ENCODE results near the gene ACACB. TPM values are rescaled to one million over a fixed set of nuclear protein-coding genes. Genes with fewer than 3 reads are reported as not detected.
"Not testable (repeated sequence)": the region's sequence is repeated elsewhere in the genome, so short reads cannot be mapped to it uniquely, and the experiment has no call there.

ACACB gene
- polyA plus RNA-seq, 3 donors, result 14.9 to 33.9 (median 16.4) TPM

DNA sequence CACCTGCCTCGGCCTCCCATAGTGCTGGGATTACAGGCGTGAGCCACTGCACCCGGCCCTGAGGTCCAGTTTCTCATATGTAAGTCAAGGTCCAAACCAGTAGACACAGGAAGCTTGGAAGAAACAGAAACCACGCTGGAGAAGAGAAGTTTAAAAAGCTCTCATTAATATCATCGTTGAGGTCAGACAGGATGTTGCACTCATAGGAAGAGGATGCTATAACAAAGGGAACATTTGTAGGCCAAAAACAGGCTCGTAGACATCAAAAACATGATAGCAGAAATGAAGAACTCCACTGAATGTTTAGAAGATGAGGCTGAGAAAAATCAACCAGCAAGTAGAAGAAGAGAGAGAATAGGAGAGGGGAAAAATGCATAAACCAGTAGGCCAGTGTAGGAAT, 46.8 kb downstream of the ACACB start:
- DNase-seq (ENCODE audit: extremely low read depth in 1 of 11, low read depth in 9 of 11, low spot score in 4 of 11), result no peak

DNA sequence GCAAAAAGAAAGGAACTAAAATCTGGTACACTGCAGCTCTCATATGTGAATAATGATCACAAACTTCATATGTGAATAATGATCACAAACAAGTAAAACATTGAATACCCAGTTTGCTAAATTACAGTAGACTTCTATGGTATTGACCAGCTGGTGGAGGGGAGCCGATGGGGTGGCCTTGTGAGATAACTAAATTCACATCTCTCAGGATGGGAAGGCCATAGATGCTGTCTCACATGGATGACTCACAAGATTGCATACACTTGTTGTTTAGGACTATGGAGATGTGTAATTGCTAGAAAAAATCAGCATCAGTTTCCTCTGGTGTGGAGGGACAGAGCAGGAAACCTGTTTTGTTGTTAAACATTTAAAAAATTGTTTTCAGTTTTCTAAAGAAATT, 49.2 kb downstream of the ACACB start:
- DNase-seq (ENCODE audit: extremely low read depth in 1 of 11, low read depth in 9 of 11, low spot score in 4 of 11), result no peak

DNA sequence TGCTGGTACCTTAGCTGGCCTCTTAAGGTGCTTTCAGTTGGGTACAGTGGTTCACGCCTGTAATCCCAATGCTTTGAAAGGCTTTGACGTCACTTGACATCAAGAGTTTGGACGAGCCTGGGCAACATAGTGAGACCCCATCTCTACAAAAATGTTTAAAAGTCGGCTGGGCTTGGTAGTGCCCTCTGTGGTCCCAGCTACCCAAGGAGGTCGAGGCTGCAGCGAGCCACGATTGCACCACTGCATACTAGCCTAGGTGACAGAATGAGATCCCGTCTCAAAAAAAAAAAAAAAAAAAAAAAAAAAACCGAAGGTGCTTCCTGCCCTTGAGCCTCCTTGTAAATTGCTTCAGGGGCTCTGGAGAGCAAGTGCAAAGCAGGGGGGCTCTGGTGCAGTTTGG, 50.0 kb downstream of the ACACB start:
- DNase-seq (ENCODE audit: extremely low read depth in 1 of 11, low read depth in 9 of 11, low spot score in 4 of 11), result no peak

DNA sequence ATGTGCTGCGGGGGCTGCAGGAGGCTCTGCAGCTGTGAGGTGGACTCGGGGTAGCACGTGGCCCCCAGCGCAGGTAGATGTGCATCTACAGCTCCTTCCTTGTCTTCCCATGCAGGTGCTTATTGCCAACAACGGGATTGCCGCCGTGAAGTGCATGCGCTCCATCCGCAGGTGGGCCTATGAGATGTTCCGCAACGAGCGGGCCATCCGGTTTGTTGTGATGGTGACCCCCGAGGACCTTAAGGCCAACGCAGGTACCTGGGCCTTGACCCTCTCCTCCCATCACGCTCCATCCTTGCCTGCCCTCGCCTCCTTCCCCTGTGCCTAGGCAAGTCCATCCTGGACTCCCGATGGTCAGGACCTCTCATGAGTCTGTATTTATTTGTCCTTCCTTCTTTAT, 51.4 kb downstream of the ACACB start:
- DNase-seq (ENCODE audit: extremely low read depth in 1 of 11, low read depth in 9 of 11, low spot score in 4 of 11), result no peak

DNA sequence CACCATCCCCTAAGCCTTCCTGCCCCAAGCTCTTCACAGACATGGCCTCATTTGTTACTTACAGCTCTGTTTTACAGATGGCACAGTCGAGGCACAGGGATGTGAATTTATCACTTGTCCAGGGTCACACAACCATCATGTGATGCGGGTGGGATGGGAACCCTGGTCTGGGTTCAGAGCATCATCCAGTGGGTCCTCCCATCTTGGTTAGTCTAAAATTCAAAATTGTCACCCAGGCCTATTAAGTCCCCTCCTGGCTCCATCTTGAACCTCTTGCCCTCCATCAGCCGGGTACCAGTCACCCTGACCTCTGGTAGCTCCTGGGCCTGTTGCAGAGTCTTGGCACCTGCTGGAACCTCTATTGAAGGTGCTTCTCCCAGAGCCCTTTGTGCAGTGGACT, 52.9 kb downstream of the ACACB start:
- no peak for DNase-seq (ENCODE audit: extremely low read depth in 1 of 11, low read depth in 9 of 11, low spot score in 4 of 11)

DNA sequence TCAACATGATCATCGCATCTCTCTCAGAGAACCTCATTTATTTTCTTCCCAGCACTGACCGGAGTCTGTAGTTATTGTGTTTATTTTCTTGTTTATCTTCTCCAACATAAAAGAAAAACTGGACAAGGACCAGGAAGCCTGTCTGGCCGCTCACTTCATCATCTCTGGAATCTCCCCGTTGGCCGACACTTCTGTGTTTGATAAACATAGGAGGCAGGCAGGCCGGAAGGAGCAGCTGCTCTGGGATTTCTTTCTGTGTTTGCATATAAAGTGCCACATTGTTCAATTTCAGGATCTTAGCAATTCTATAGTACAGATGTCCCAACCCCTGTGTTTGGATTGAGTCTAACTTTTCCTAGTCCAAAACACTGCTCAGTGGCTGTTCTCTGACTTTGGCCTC, 53.3 kb downstream of the ACACB start:
- no peak for DNase-seq (ENCODE audit: extremely low read depth in 1 of 11, low read depth in 9 of 11, low spot score in 4 of 11)

DNA sequence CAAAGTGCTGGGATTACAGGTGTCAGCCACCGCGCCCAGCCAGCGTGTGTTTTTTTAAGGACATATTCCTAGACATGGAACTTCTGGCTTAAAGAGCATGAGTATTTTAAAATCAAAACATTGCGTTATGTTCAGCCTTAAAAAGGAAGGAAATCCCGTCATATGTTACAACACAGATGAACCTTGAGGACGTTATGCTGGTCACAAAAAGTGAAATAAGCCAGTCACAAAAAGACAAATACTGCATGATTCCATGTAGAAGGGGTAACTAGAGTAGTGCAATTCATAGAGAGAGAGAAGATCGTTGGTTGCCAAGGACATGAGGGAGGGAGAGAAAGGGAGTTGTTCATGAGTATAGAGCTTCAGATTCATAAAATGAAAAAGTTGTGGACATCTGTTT, 53.9 kb downstream of the ACACB start:
- DNase-seq (ENCODE audit: extremely low read depth in 1 of 11, low read depth in 9 of 11, low spot score in 4 of 11), result no peak

DNA sequence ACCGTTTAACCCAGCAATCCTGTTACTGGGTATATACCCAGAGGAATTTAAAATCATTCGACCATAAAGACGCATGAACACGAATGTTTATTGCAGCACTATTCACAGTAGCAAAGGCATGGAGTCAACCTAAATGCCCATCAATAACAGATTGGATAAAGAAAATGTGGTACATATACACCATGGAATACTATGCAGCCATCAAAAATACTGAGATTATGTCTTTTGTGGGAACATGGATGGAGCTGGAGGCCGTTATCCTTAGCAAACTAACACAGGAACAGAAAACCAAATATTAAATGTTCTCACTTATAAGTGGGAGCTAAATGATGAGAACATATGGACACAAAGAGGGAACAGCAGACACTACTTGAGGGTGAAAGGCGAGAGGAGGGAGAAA, 56.4 kb downstream of the ACACB start:
- not testable (repeated sequence) for DNase-seq (ENCODE audit: extremely low read depth in 1 of 11, low read depth in 9 of 11, low spot score in 4 of 11)

DNA sequence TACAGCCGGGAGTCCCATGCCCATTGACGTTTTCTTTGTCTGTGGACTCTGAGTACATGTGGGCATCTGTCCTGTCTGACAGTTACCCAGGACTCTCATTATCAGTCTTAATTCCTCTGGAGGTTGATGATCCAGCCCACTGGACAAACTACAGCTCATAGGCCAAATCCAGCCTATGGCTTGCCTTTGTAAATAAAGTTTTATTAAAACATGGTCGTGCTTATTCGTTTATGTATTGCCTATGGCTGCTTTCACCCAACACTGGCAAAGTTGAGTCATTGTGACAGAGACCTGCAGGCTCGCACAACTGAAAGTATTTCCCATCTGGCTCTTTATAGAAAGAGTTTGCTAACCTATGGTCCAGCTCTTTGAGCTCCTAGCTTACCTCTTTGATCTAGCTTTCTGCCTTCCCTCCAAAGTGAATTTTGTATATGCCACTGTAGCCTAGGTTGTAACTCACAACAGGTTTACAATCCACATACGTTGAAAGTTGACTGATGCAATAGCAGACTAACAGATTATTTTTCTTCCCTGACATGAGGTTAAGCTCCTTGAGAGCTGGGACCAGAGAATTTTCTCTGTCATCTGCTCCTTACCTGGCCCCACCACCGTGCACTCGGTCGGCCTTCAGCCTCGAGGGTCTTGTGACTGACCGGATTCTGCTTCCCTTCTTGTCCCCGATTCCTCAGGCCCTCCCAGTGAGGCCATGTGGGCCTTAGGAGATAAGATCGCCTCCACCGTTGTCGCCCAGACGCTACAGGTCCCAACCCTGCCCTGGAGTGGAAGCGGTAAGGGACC, 57.3 kb downstream of the ACACB start:
- DNase-seq (ENCODE audit: extremely low read depth in 1 of 11, low read depth in 9 of 11, low spot score in 4 of 11), result no peak

DNA sequence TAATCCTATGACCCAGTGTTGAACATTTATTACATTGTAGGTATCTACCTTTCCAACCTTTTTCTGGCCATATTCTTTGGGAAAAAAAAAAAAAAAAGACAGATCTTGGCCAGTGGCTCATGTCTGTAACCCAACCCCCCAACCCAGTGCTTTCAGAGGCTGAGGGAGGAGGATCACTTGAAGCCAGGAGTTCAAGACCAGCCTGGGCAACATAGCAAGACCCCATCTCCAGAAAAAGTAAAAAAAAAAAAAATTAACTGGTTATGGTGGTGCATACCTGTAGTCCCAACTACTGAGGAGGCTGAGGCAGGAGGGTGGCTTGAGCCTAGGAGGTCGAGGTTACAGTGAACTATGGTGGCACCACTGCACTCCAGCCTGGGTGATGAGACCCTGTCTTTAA, 58.1 kb downstream of the ACACB start:
- no peak for DNase-seq (ENCODE audit: extremely low read depth in 1 of 11, low read depth in 9 of 11, low spot score in 4 of 11)

DNA sequence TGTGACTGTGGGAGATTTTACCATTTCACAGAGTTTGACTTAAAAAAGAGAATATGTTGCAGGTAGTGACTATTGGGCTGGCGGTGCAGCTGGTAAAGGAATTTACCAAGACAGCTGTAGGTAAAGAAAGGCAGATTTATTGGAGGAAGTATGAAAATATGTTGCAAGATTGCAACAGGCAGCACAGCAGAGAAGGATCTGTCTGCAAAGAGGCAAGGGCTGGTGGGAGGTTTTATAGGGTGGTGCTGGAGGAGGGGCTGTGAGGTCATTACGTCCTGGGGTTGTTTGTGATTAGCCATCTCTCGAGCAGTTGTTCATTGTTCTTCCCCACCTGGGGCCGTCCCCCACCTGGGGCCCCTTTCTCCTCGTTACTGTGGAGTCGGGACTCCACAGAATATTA, 62.1 kb downstream of the ACACB start:
- no peak for DNase-seq (ENCODE audit: extremely low read depth in 1 of 11, low read depth in 9 of 11, low spot score in 4 of 11)

DNA sequence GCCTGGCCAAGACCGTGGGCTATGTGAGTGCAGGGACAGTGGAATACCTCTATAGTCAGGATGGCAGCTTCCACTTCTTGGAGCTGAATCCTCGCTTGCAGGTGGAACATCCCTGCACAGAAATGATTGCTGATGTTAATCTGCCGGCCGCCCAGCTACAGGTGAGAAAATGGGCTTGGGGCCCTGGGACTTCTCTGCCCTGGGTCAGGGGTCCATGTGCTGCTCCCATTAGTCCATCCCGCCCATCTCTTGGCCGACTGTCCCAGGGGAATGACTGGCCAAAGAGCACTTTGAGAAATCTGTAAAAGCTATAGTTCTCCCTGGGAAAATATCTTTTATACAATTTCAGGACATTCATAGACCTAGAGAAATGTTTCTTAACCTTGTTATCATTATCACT, 63.5 kb downstream of the ACACB start:
- DNase-seq (ENCODE audit: extremely low read depth in 1 of 11, low read depth in 9 of 11, low spot score in 4 of 11), result no peak

DNA sequence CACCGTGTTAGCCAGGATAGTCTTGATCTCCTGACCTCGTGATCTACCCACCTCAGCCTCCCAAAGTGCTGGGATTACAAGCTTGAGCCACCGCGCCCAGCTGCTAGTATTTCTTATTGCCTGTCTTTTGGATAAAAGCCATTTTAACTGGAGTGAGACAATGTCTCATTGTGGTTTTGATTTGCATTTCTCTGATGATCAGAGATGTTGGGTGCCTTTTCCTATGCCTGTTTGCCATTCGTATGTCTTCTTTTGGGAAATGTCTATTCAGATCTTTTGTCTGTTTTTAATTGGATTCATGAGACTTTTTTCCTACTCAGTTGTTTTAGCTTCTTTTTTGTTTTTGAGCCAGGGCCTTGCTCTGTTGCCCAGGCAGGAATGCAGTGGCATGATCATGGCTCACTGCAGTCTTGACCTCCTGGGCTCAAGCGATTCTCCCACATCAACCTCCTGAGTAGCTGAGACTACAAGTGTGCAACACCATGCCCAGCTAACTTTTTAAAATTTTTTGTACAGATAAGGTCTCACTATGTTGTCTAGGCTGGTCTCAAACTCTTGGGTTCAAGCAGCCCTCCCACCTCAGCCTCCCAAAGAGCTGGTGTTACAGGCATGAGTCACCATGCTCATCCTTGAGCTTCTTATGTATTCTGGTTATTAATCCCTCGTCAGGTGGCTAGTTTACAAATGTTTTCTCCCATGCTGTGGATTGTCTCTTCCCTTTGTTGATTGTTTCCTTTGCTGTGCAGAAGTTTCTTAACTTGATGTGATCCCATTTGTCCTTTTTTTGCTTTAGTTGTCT, 65.9 kb downstream of the ACACB start:
- DNase-seq (ENCODE audit: extremely low read depth in 1 of 11, low read depth in 9 of 11, low spot score in 4 of 11), result no peak

DNA sequence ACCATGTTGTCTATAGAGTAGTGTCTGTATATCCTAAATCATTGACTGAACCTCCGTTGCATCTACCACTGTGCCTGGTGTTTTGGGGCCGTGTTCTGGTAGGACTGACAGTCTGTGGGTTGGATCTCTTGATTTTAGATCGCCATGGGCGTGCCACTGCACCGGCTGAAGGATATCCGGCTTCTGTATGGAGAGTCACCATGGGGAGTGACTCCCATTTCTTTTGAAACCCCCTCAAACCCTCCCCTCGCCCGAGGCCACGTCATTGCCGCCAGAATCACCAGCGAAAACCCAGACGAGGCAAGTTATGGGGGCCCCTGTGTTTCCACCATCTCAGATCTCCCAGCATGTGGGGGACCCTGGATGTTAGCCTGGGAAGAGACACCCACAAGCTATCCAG, 69.1 kb downstream of the ACACB start:
- no peak for DNase-seq (ENCODE audit: extremely low read depth in 1 of 11, low read depth in 9 of 11, low spot score in 4 of 11)

DNA sequence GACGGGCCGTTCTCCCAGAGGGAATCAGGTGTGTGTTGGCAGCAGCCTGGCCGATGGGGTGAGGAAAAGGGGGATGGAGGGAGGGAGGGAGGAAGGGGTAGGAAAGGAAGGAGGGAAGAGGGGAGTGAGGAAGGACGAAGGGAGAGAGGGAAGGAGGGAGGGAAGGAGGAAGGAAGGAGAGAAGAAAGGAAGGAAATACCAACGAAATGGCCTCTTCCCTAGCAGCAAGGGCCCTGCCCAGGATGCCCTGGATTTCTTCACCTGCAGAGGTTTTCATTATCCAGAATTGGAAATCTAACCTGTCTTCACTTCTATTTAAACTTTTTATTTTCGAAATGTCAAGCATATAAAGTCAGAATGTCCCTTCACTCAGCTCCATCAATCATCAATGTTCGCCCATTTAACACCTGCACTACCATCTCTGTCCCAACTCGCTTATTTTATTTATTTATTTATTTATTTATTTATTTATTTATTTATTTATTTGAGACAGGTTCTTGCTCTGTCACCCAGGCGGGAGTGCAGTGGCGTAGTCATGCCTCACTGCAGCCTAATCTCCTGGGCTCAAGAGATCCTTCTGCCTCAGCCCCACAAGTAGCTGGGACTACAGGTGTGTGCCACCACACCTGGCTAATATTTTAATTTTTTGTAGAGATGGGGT, 70.7 kb downstream of the ACACB start:
- DNase-seq (ENCODE audit: extremely low read depth in 1 of 11, low read depth in 9 of 11, low spot score in 4 of 11), result no peak

DNA sequence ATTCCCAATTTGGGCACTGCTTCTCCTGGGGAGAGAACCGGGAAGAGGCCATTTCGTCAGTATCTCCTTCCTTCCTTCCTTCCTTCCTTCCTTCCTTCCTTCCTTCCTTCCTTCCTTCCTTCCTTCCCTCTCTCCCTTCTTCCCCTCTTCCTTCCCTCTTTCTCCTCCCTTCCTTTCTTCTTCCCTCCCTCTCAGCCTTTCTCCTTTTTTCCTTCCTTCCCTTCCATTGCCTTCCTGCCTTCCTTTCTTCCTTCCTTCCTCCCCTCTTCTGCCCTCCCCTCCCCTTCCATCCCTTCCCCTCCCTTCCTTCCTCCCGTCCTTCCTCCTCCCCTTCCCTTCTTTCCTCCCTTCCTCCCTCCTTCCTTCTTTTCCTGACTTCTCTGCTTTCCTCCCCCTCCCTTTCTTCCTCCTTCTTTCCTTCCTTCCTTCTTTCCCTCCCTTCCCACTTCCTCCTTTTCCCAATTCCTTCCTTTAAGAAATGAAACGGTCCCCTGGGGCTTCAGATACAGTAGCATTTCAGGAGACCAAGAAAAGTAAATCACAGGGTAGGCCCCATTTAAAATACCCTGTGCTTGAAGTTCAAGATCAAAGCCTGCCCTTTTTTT, 71.8 kb downstream of the ACACB start:
- DNase-seq (ENCODE audit: extremely low read depth in 1 of 11, low read depth in 9 of 11, low spot score in 4 of 11), result no peak

DNA sequence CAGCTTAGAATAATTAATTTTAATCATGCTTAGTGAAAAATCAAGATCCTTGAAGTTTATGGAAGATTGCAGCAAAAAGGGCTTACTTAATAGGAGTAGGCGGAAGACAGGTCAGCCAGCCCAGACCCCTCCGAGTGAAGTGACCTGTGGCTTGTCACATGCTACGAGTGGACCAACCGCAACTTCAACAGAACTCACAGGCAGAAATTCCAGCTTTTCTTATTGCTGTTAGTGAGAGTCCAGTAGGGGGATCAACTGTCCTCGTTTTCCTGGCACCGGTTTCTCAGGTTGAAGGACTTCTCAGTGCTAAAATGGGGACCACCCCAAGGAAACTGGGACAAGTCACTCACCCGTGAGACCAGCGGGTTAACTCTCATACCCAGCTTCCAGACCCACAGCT, 72.9 kb downstream of the ACACB start:
- DNase-seq (ENCODE audit: extremely low read depth in 1 of 11, low read depth in 9 of 11, low spot score in 4 of 11), result no peak

DNA sequence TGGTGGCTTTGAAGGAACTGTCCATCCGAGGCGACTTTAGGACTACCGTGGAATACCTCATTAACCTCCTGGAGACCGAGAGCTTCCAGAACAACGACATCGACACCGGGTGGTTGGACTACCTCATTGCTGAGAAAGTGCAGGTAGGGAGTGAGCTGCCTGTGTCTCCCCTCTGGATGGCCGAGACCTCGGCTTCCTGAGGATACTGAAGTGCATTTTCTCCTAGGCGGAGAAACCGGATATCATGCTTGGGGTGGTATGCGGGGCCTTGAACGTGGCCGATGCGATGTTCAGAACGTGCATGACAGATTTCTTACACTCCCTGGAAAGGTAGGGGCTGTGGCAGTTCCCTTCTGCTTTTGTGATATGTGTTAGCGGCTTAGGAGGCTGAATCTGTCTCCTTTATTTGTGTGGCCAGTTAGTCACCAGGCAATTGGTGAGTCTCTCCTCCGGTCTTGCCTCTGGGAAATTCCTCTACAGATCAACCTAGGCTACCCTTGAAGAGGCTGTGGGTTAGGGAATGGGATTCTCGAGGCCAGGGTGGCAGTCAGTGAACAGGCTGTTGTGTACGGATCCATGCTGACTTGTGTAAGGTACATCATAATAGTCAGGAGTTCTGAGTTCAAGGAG, 75.3 kb downstream of the ACACB start:
- DNase-seq (ENCODE audit: extremely low read depth in 1 of 11, low read depth in 9 of 11, low spot score in 4 of 11), result no peak

DNA sequence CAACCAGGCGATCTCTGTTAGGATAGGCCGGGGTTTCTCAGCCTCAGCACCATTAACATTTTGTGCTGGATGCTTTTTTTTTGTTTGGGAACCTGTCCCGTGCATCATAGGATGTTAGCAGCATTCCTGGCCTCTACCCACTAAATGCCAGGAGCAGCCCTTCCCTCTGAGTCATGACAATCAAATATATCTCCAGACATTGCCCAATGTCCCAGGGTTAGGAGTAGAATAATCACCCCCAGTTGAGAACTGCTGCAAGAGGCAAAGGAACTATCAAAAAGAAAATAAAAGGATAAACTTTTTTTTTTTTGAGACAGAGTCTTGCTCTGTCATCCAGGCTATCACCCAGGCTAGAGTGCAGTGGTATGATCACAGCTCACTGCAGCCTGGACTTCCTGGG, 76.0 kb downstream of the ACACB start:
- DNase-seq (ENCODE audit: extremely low read depth in 1 of 11, low read depth in 9 of 11, low spot score in 4 of 11), result no peak
